PFSK-1 (cell line): Measurements from ENCODE around the gene INPP5A.

Experiments used
- POLR2AphosphoS5 ChIP-seq: IDR thresholded peaks from 2 replicates; pipeline ENCODE4 v1.6.1; 2012; ENCODE audit warnings: low read depth, mild to moderate bottlenecking, control low read depth, low read length, moderate library complexity
- TAF1 ChIP-seq: IDR thresholded peaks from 2 replicates; pipeline ENCODE4 v1.6.1; 2012; ENCODE audit warnings: low read length, control low read depth, borderline replicate concordance; ENCODE audit not compliant: insufficient read depth

DNA sequence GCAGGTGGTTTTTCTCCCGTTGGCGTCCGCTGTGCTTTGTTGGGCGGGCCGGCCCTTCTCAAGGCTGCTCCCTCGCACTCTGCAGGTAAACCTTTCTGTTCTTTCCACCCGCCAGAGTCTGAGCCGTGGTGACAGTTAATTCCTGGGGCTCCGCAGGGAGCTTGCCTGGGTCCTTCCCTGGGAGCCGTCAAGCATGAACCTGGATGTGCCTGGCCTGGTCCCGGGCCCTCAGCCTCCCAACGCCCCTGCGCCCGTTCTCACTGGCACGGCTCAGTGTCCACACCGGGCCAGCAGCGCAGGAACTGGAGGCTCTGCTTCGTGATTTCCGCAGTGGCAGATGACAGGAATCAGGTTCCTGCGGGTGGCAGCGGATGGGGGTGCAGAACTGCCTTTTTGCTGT lies 259.3 kb downstream of the INPP5A start:
- TF ChIP-seq POLR2AphosphoS5 = no peak
- no peak for TF ChIP-seq TAF1
